ENCODE measurements around the gene PLA2G7.
"Not testable (repeated sequence)": the region's sequence is repeated elsewhere in the genome, so short reads cannot be mapped to it uniquely, and the experiment has no call there.

PLA2G7 gene

DNA sequence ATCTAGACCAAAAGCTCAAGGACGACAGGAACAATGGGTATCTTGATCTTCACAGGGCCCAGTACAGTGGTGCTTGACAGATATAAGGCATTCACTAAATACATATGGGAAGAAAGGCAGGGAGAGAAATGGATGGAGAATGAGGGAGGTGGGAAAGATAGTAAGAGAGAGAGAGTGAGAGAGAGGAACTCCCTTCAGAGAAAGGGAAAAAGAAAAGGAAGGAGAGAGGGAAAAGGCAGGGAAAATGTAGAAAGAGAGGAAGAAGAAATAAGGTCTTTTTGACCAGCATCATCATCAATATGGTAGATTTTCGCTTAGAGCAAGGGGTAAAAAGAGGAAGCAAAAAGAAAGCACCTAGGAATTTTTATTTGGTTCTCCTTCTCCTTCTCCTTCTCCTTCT is 10.8 kb upstream of the PLA2G7 start:
- H3K27me3 ChIP-seq (ENCODE audit: insufficient read depth, low read length) = no peaks in the 10 kb centered on the region
- peaks cover 5% of the 10 kb centered on the region; the same call in 1 of the 2 replicates for H3K4me1 ChIP-seq (ENCODE audit: insufficient read depth, low read length)
- no peak overlapping the region for H3K4me3 ChIP-seq (ENCODE audit: low read length)
- no peaks in the 10 kb centered on the region for H3K9me3 ChIP-seq (ENCODE audit: insufficient read depth, low read depth, low read length)
- no peak overlapping the region for H3K9ac ChIP-seq (ENCODE audit: low read depth, low read length)
- no peaks in the 10 kb centered on the region for H3K36me3 ChIP-seq (ENCODE audit: insufficient read depth, low read depth, low read length)
- no peak overlapping the region for H3K27ac ChIP-seq (ENCODE audit: low read length)

DNA sequence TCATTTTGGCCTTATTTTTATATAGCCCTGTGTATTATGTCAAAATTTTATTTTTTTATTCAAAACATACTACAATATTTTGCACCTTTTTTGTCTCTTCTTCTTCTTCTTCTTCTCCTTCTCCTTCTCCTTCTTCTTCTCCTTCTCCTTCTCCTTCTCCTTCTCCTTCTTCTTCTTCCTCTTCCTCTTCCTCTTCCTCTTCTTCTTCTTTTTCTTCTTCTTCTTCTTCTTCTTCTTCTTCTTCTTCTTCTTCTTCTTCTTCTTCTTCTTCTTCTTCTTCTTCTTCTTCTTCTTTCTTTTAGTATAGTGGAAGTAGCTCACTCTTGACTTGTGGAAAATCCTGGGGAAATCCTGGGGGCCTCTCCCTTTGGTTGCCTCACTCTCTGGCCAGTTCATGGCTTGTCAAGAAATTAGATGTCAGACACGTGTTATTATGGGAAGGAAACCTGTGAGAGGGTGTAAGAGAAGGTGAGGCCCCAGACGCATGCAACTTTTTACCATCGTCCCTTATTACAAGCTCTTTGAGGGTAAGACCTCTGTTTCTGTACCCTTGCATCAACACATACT is 9.1 kb upstream of the PLA2G7 start:
- not testable (repeated sequence) for H3K4me1 ChIP-seq (ENCODE audit: insufficient read depth, low read length); H3K27me3 ChIP-seq (ENCODE audit: insufficient read depth, low read length); H3K9me3 ChIP-seq (ENCODE audit: insufficient read depth, low read depth, low read length); H3K4me3 ChIP-seq (ENCODE audit: low read length); H3K36me3 ChIP-seq (ENCODE audit: insufficient read depth, low read depth, low read length); H3K9ac ChIP-seq (ENCODE audit: low read depth, low read length); H3K27ac ChIP-seq (ENCODE audit: low read length)

DNA sequence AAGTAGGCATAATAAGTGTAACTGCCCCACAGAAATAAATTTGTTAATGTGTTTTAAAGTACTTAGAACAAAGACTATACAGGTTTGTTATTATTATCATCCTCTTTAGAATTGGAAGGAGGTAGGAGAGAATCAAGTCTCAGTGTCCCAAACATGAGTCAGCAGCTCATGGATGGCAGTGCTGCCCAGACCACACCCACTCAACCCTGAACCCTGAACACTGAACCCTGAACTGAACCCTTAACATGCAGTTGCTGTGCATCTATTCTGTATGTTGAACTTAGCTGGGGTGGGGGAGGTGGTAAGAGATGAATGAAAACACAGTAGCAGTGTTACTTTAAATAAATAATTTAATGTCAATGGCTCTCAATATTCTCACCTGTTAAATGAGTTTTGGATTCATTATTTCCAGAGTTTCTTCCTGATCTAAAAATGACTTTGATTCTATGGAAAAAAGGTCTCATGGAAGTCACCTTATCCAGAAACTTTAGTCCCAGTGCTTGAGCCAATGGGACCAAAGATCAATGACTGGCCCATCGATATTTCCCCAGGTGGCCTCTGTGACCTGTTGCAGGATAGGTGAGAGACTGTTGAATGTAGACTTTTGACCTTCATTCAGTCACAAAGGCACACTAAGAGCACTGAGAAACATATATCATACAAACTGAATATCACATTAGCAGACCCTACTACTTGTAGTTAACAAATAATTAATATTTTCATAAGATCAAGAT is 8.4 kb upstream of the PLA2G7 start:
- Histone ChIP-seq H3K36me3 (ENCODE audit: insufficient read depth, low read depth, low read length) (no peaks in the 10 kb centered on the region), H3K4me1 (ENCODE audit: insufficient read depth, low read length) (no peaks in the 10 kb centered on the region; the same call in 1 of the 2 replicates), H3K4me3 (ENCODE audit: low read length) (no peak overlapping the region), H3K27ac (ENCODE audit: low read length) (no peak overlapping the region), H3K9me3 (ENCODE audit: insufficient read depth, low read depth, low read length) (no peaks in the 10 kb centered on the region), H3K9ac (ENCODE audit: low read depth, low read length) (no peak overlapping the region), H3K27me3 (ENCODE audit: insufficient read depth, low read length) (no peaks in the 10 kb centered on the region)

DNA sequence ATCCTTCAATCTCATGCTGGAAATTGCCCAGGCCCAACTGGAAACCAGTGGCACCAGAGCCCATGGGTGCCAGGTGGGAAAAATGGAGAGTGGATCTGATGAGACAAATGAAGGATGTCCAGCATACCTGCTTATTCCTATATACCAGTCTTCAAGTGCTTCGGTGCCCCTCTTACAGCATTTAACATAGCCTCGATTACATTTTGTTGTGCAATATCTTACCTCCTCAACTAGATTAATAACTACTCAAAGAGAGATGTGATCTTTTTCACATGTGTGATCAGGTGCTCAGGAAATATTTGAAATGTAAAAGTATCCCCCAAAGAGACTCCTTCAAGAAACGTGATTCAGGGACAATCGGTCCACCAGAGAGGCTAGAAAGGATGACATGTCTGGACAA is 6.7 kb upstream of the PLA2G7 start:
- Histone ChIP-seq H3K4me1 (ENCODE audit: insufficient read depth, low read length) (no peaks in the 10 kb centered on the region; the same call in 1 of the 2 replicates), H3K27me3 (ENCODE audit: insufficient read depth, low read length) (peaks cover 2% of the 10 kb centered on the region), H3K9me3 (ENCODE audit: insufficient read depth, low read depth, low read length) (no peaks in the 10 kb centered on the region), H3K4me3 (ENCODE audit: low read length) (no peak overlapping the region), H3K9ac (ENCODE audit: low read depth, low read length) (no peak overlapping the region), H3K27ac (ENCODE audit: low read length) (no peak overlapping the region), H3K36me3 (ENCODE audit: insufficient read depth, low read depth, low read length) (no peaks in the 10 kb centered on the region)

DNA sequence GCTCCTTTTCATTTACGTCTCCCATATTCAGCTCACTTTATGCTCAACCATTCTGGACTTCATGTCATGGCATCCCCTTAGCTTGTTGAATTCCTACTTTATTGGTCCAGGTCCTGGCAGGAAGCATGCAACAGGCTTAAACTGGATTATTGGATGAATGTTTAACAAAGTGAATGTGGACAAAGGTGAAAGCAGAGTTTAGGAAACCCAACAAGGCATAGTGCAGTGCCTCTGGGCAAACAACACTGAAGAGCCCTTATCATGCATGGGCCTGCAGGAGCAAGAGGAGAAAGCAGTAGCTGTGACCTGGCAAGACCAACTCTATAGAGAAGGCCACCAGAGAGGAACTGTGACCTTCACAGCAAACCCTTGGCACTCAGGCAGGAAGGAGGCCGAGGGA is 6.3 kb upstream of the PLA2G7 start:
- no peaks in the 10 kb centered on the region for H3K36me3 ChIP-seq (ENCODE audit: insufficient read depth, low read depth, low read length)
- no peaks in the 10 kb centered on the region for H3K9me3 ChIP-seq (ENCODE audit: insufficient read depth, low read depth, low read length)
- no peak overlapping the region for H3K4me3 ChIP-seq (ENCODE audit: low read length)
- no peak overlapping the region for H3K9ac ChIP-seq (ENCODE audit: low read depth, low read length)
- H3K27me3 ChIP-seq (ENCODE audit: insufficient read depth, low read length) = peaks cover 6% of the 10 kb centered on the region
- no peak overlapping the region for H3K27ac ChIP-seq (ENCODE audit: low read length)
- no peaks in the 10 kb centered on the region; the same call in 1 of the 2 replicates for H3K4me1 ChIP-seq (ENCODE audit: insufficient read depth, low read length)

DNA sequence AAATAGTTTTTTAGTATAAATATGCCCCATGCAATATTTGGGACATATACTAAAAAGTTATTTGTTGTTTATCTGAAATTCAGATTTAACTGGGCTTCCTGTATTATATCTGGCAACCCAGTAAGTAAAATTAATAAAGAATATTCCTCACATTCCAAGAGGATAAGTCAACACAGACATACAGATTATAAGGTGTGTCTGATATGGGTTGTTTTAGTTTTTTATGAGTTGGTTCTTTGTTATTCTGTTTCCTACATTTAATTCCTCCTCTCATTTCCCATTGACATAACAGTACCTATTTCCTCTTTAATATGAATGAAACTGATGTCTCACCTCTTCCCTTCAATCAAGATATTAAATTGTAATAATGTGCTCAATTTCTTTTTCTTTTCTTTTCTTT is 1.7 kb upstream of the PLA2G7 start:
- no peak overlapping the region for H3K27ac ChIP-seq (ENCODE audit: low read length)
- no peak overlapping the region for H3K4me3 ChIP-seq (ENCODE audit: low read length)
- H3K9me3 ChIP-seq (ENCODE audit: insufficient read depth, low read depth, low read length) = no peaks in the 10 kb centered on the region
- H3K36me3 ChIP-seq (ENCODE audit: insufficient read depth, low read depth, low read length) = no peaks in the 10 kb centered on the region
- peaks cover 4% of the 10 kb centered on the region; the same call in 1 of the 2 replicates for H3K4me1 ChIP-seq (ENCODE audit: insufficient read depth, low read length)
- H3K27me3 ChIP-seq (ENCODE audit: insufficient read depth, low read length) = peaks cover 42% of the 10 kb centered on the region
- no peak overlapping the region for H3K9ac ChIP-seq (ENCODE audit: low read depth, low read length)

DNA sequence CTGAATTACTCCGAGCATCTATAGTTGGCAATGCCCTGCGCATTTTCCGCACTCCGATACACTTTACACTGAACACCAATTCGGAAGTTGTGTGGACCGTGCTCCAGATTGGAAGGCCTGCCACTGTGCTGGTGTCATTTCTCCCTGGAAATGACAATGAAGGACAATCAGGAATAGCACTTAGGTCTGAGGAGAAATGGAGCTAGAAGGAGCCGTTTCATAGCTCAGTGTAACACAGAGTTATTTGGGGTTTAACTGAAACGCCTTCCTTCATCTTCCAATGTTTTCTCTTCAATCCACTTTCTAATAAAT is 501 bp upstream of the PLA2G7 start:
- Histone ChIP-seq H3K27ac (ENCODE audit: low read length) (no peak overlapping the region), H3K9me3 (ENCODE audit: insufficient read depth, low read depth, low read length) (no peaks in the 10 kb centered on the region), H3K27me3 (ENCODE audit: insufficient read depth, low read length) (peaks cover 42% of the 10 kb centered on the region), H3K9ac (ENCODE audit: low read depth, low read length) (peak overlapping the region; percentile 81; the same call in 1 of the 2 replicates), H3K36me3 (ENCODE audit: insufficient read depth, low read depth, low read length) (no peaks in the 10 kb centered on the region), H3K4me1 (ENCODE audit: insufficient read depth, low read length) (peaks cover 4% of the 10 kb centered on the region; the same call in 1 of the 2 replicates), H3K4me3 (ENCODE audit: low read length) (peak overlapping the region; percentile 89)

DNA sequence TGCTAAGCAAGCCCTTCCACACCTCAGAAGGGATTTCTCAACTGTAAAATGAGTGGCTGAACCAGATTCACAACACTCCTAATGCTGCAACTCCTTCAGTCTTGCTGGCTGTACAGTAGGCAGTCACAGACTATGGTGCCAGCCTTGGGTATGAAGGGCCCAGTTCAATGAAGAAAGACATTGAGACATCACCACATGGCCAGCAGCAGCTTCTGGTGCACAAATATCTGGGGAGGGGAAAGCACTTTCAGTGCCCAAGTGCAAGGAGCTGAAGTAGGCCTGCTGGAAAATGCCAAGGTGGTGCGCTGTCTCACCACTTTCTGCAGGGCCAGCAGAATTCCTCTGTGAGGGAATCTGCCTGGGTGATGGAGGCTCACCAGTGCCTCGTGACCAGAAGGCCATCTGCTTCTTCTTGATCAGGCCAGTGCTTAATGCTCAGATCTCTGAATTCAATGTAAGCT is 1.8 kb downstream of the PLA2G7 start:
- peaks cover 42% of the 10 kb centered on the region for H3K27me3 ChIP-seq (ENCODE audit: insufficient read depth, low read length)
- peaks cover 7% of the 10 kb centered on the region; the same call in 1 of the 2 replicates for H3K4me1 ChIP-seq (ENCODE audit: insufficient read depth, low read length)
- H3K36me3 ChIP-seq (ENCODE audit: insufficient read depth, low read depth, low read length) = no peaks in the 10 kb centered on the region
- no peaks in the 10 kb centered on the region for H3K9me3 ChIP-seq (ENCODE audit: insufficient read depth, low read depth, low read length)
- H3K27ac ChIP-seq (ENCODE audit: low read length) = no peak overlapping the region
- no peak overlapping the region for H3K4me3 ChIP-seq (ENCODE audit: low read length)
- peak overlapping the region; percentile 1; the same call in 1 of the 2 replicates for H3K9ac ChIP-seq (ENCODE audit: low read depth, low read length)

DNA sequence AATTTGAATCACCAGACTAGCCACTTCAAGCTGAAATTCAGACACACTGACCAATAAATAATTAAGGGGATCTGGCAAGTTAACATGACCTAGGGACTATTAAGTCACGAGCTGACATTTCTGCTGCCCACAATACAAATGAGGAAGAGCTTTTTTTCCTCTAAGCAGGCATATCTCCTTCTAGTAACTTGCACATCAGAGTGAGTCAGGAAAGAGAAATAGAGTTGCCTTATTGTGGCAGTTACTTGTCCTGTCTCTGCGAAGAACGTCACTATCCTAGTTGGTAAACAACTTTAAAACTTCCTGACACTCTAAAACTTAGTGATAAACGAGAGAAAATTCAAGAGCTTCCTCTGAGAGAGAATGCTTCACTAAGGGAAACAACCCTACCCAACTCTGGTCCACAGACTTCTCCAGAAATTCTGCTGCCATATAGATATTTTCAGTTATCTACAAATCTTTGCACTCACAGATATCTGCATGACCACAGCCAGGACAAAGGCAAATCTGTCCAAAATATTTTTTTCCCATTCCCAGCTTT is 4.2 kb downstream of the PLA2G7 start:
- Histone ChIP-seq H3K4me3 (ENCODE audit: low read length) (no peak overlapping the region), H3K27me3 (ENCODE audit: insufficient read depth, low read length) (peaks cover 31% of the 10 kb centered on the region), H3K27ac (ENCODE audit: low read length) (no peak overlapping the region), H3K4me1 (ENCODE audit: insufficient read depth, low read length) (peaks cover 7% of the 10 kb centered on the region; the same call in 1 of the 2 replicates), H3K36me3 (ENCODE audit: insufficient read depth, low read depth, low read length) (no peaks in the 10 kb centered on the region), H3K9me3 (ENCODE audit: insufficient read depth, low read depth, low read length) (no peaks in the 10 kb centered on the region), H3K9ac (ENCODE audit: low read depth, low read length) (no peak overlapping the region)

DNA sequence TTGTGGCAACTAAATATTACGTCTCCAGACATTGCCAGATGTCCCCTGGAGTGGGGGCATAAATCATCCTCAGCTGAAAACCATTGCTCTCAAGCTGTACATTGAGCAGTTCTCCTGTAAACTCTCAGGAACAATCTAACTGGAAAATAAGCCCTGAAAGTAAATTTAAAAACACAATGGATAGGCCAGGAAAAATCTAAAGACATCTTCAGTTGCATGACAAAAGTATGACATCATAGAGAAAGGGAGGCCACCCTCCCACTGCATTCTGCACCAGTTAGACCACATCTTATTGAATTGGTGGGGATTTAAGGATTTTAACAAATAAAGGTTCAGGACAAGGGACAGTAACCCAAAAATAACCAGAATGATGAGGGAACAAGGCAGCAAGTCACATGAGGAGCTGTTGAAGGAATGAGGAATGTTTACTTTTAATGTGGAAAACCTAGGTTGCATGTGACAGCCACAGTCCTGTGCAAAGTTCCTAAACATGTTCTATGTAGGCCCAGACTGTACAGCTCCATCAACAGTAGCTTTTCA is 5.3 kb downstream of the PLA2G7 start:
- H3K27ac ChIP-seq (ENCODE audit: low read length) = no peak overlapping the region
- H3K4me3 ChIP-seq (ENCODE audit: low read length) = no peak overlapping the region
- peaks cover 19% of the 10 kb centered on the region for H3K27me3 ChIP-seq (ENCODE audit: insufficient read depth, low read length)
- no peak overlapping the region for H3K9ac ChIP-seq (ENCODE audit: low read depth, low read length)
- 0 out of 2 replicates have a peak, but pooled peaks cover 3% of the 10 kb centered on the region for H3K4me1 ChIP-seq (ENCODE audit: insufficient read depth, low read length)
- H3K36me3 ChIP-seq (ENCODE audit: insufficient read depth, low read depth, low read length) = no peaks in the 10 kb centered on the region
- H3K9me3 ChIP-seq (ENCODE audit: insufficient read depth, low read depth, low read length) = no peaks in the 10 kb centered on the region

DNA sequence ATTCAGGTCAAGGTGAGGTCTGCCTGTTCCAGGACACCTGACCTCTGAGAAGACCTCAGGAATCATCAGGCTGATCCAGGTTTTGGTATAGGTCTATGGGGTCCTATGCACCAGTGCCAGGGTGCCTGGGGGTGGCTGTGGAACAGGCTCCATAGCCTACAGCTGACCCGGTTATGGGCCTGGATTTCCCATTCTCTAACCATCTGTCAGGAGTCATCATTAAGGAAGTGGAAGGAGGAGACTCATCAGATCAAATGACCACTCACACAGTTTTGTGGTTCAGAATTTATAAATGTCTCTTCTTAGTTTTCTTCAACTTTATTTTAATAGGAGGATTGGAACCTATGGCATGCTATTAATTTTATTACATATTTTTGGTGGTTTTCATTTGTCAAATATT is 14.8 kb downstream of the PLA2G7 start:
- Histone ChIP-seq H3K9ac (ENCODE audit: low read depth, low read length) (no peak overlapping the region), H3K4me1 (ENCODE audit: insufficient read depth, low read length) (no peaks in the 10 kb centered on the region), H3K9me3 (ENCODE audit: insufficient read depth, low read depth, low read length) (no peaks in the 10 kb centered on the region), H3K4me3 (ENCODE audit: low read length) (no peak overlapping the region), H3K36me3 (ENCODE audit: insufficient read depth, low read depth, low read length) (no peaks in the 10 kb centered on the region), H3K27ac (ENCODE audit: low read length) (no peak overlapping the region), H3K27me3 (ENCODE audit: insufficient read depth, low read length) (no peaks in the 10 kb centered on the region)

DNA sequence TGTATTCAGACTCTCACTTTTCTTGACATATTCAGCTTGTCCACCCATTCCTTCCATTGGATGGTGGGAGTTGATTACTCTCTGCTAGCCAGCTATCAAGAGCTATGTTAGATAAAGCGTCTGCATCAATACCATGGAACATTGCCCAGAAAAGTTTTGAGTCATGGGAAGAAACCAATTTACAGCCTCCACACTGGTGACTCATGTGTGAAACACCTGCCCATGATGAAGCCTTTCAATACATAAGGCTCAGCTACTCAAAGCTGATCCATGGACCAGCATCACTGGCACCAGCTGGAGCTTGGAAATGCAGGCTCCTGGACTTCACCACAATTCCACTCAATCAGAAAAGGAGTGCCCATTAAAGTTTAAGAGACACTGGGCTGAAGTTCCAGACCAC is 16.1 kb downstream of the PLA2G7 start:
- H3K27me3 ChIP-seq (ENCODE audit: insufficient read depth, low read length) = no peaks in the 10 kb centered on the region
- no peaks in the 10 kb centered on the region for H3K36me3 ChIP-seq (ENCODE audit: insufficient read depth, low read depth, low read length)
- H3K27ac ChIP-seq (ENCODE audit: low read length) = no peak overlapping the region
- H3K9ac ChIP-seq (ENCODE audit: low read depth, low read length) = no peak overlapping the region
- no peak overlapping the region for H3K4me3 ChIP-seq (ENCODE audit: low read length)
- H3K9me3 ChIP-seq (ENCODE audit: insufficient read depth, low read depth, low read length) = no peaks in the 10 kb centered on the region
- H3K4me1 ChIP-seq (ENCODE audit: insufficient read depth, low read length) = no peaks in the 10 kb centered on the region
